ENCODE results near the gene KCNQ1.

GRCh38 chr11:2776351-2777061 is 331.7 kb downstream of the KCNQ1 start:
- TF ChIP-seq POLR2A (IDR thresholded peaks at IDR 0.05; ENCODE audit: low read length) (no peak), GATA1 (IDR thresholded peaks at IDR 0.05; ENCODE audit: low read depth, low read length) (no peak)
